Neuronal stem cell (in vitro differentiated cells): ENCODE data around the gene THAP8.

Experiments used
- DNase-seq: peaks from one replicate; pipeline ENCODE4 v3.0.0-alpha.2; 2013; ENCODE audit warnings: low spot score
- H2AFZ ChIP-seq: one replicate; pipeline ENCODE4 v1.6.1; 2013; ENCODE audit warnings: mild to moderate bottlenecking, low read length, inconsistent platforms
- H2AK5ac ChIP-seq: 2 replicates; pipeline ENCODE4 v1.6.1; 2013; ENCODE audit warnings: low read depth, mild to moderate bottlenecking, inconsistent platforms, low read length, moderate library complexity, mixed read lengths
- H2BK120ac ChIP-seq: 2 replicates; pipeline ENCODE4 v1.6.1; 2013; ENCODE audit warnings: low read depth, mild to moderate bottlenecking, inconsistent platforms, low read length, moderate library complexity, mixed read lengths
- H2BK12ac ChIP-seq: one replicate; pipeline ENCODE4 v1.6.1; 2013; ENCODE audit warnings: low read length, inconsistent platforms
- H2BK15ac ChIP-seq: 2 replicates; pipeline ENCODE4 v1.6.1; 2013; ENCODE audit warnings: mild to moderate bottlenecking, low read length, inconsistent platforms, mixed read lengths
- H2BK5ac ChIP-seq: one replicate; pipeline ENCODE4 v1.6.1; 2013; ENCODE audit warnings: inconsistent platforms, mild to moderate bottlenecking, low read length, moderate library complexity
- H3K14ac ChIP-seq: one replicate; pipeline ENCODE4 v1.6.1; 2013; ENCODE audit warnings: low read length, inconsistent platforms
- H3K18ac ChIP-seq: 2 replicates; pipeline ENCODE4 v1.6.1; 2013; ENCODE audit warnings: low read length, inconsistent platforms
- H3K23ac ChIP-seq: 2 replicates; pipeline ENCODE4 v1.6.1; 2013; ENCODE audit warnings: low read depth, mild to moderate bottlenecking, mixed read lengths, low read length, inconsistent platforms; ENCODE audit not compliant: poor library complexity
- H3K27ac ChIP-seq: replicated peaks from 3 replicates; pipeline ENCODE4 v1.5.1; 2013; ENCODE audit warnings: low read length, inconsistent platforms
- H3K27me3 ChIP-seq, 3 experiments: 2 replicates each; pipeline ENCODE4 v1.6.1; 2013; ENCODE audit warnings: low read length in 3 of 3, mild to moderate bottlenecking in 2 of 3, inconsistent platforms in 1 of 3, low read depth in 1 of 3, mixed read lengths in 1 of 3, moderate library complexity in 1 of 3; ENCODE audit not compliant: control insufficient read depth in 3 of 3, insufficient read depth in 3 of 3
- H3K36me3 ChIP-seq, 2 donors: replicated peaks in 1 of 2; 2 replicates each; pipeline ENCODE4 v1.6.1; 2013; ENCODE audit warnings: low read length in 2 of 2; ENCODE audit not compliant: control insufficient read depth in 2 of 2, insufficient read depth in 2 of 2
- H3K4ac ChIP-seq: 2 replicates; pipeline ENCODE4 v1.6.1; 2013; ENCODE audit warnings: inconsistent platforms, mild to moderate bottlenecking, low read length, moderate library complexity
- H3K4me1 ChIP-seq, 2 donors: 1 replicate in 1 of 2; 2 replicates in 1 of 2; pipeline ENCODE4 v1.6.1; 2013; ENCODE audit warnings: low read length in 2 of 2, low read depth in 1 of 2; ENCODE audit not compliant: control insufficient read depth in 2 of 2, insufficient read depth in 1 of 2
- H3K4me2 ChIP-seq: one replicate; pipeline ENCODE4 v1.6.1; 2013; ENCODE audit warnings: mild to moderate bottlenecking, low read length, inconsistent platforms; ENCODE audit not compliant: insufficient read depth, poor library complexity, severe bottlenecking
- H3K4me3 ChIP-seq, 2 donors: 2 replicates each; pipeline ENCODE4 v1.5.1; 2013; ENCODE audit warnings: low read length in 2 of 2, mild to moderate bottlenecking in 2 of 2, inconsistent platforms in 1 of 2, moderate library complexity in 1 of 2
- H3K79me1 ChIP-seq: one replicate; pipeline ENCODE4 v1.6.1; 2013; ENCODE audit warnings: low read depth, mild to moderate bottlenecking, inconsistent platforms, low read length, moderate library complexity
- H3K9ac ChIP-seq: one replicate; pipeline ENCODE4 v1.6.1; 2013; ENCODE audit warnings: mild to moderate bottlenecking, low read depth, low read length, inconsistent platforms; ENCODE audit not compliant: poor library complexity
- H3K9me3 ChIP-seq, 2 donors: replicated peaks in 1 of 2; 2 replicates each; pipeline versions ENCODE3 to v1.6.1; 2013; ENCODE audit warnings: low read length in 2 of 2, mild to moderate bottlenecking in 2 of 2, inconsistent platforms in 1 of 2, low read depth in 1 of 2, mixed read lengths in 1 of 2, moderate library complexity in 1 of 2; ENCODE audit not compliant: control insufficient read depth in 2 of 2, insufficient read depth in 1 of 2
- H4K8ac ChIP-seq: one replicate; pipeline ENCODE4 v1.6.1; 2013; ENCODE audit warnings: low read depth, mild to moderate bottlenecking, inconsistent platforms, low read length, moderate library complexity
- H4K91ac ChIP-seq: one replicate; pipeline ENCODE4 v1.6.1; 2013; ENCODE audit warnings: low read length, low read depth, mild to moderate bottlenecking, inconsistent platforms; ENCODE audit not compliant: poor library complexity
- WGBS, 2 donors: extraction: QIAGEN DNeasy Blood & Tissue Kit; methylation state at CpG; one replicate each; pipeline ENCODE4 v1.1.7; 2013; ENCODE audit warnings: missing lambda C conversion rate in 2 of 2, mixed read lengths in 1 of 2; ENCODE audit not compliant: insufficient read length in 2 of 2, insufficient replicate concordance in 1 of 2; ENCODE audit errors: extremely low coverage in 2 of 2; 5-methylcytosine and 5-hydroxymethylcytosine counted together

Gene THAP8

GRCh38 chr19:36100476-36100875 lies 46.4 kb upstream of the THAP8 start:
- Histone ChIP-seq H2BK12ac (no peak overlapping the region), H3K14ac (no peak overlapping the region), H2BK120ac (no peak overlapping the region), H3K9me3 (no peaks in the 10 kb centered on the region), H3K79me1 (peaks cover 9% of the 10 kb centered on the region), H3K4me3 (no peak overlapping the region), H2AFZ (no peak overlapping the region), H3K23ac (no peak overlapping the region), H4K8ac (no peak overlapping the region), H4K91ac (no peak overlapping the region), H3K27me3 (no peaks in the 10 kb centered on the region), H3K9ac (peak overlapping the region; percentile 34), H3K4ac (no peak overlapping the region), H3K18ac (no peak overlapping the region), H2BK5ac (no peak overlapping the region), H3K36me3 (peaks cover 56 to 94% of the 10 kb centered on the region in 2 donors), H2AK5ac (no peak overlapping the region), H3K27ac (no peak overlapping the region), H2BK15ac (no peak overlapping the region), H3K4me2 (no peak overlapping the region), H3K4me1 (peaks cover 0 to 8% of the 10 kb centered on the region in 2 donors)
- WGBS, 2 donors = no CpG with 5 or more reads among the region's 5 CpGs
- DNase-seq = no peak

- peak overlapping the region; percentile 75 for H2BK5ac ChIP-seq
- DNase-seq = no peak
- no peak overlapping the region for H3K4me2 ChIP-seq
- H3K27ac ChIP-seq = no peak overlapping the region
- peaks cover 49 to 92% of the 10 kb centered on the region in 2 donors for H3K36me3 ChIP-seq
- H3K14ac ChIP-seq = no peak overlapping the region
- H2BK120ac ChIP-seq = no peak overlapping the region
- peak overlapping the region; percentile 65 for H3K23ac ChIP-seq
- no peak overlapping the region for H2BK12ac ChIP-seq
- H3K18ac ChIP-seq = no peak overlapping the region
- H3K9ac ChIP-seq = peak overlapping the region; percentile 44
- H3K4ac ChIP-seq = no peak overlapping the region
- H3K4me1 ChIP-seq = peaks cover 0 to 8% of the 10 kb centered on the region in 2 donors
- no peaks in the 10 kb centered on the region for H3K27me3 ChIP-seq
- H2BK15ac ChIP-seq = no peak overlapping the region
- H4K8ac ChIP-seq = peak overlapping the region; percentile 65
- H4K91ac ChIP-seq = no peak overlapping the region
- peaks cover 6% of the 10 kb centered on the region for H3K79me1 ChIP-seq
- no peaks in the 10 kb centered on the region for H3K9me3 ChIP-seq
- H3K4me3 ChIP-seq = no peak overlapping the region
- WGBS, 2 donors = no CpG with 5 or more reads among the region's 19 CpGs
- no peak overlapping the region for H2AFZ ChIP-seq
- H2AK5ac ChIP-seq = no peak overlapping the region
These were observed 45.2 kb upstream of the THAP8 start for GRCh38 chr19:36099166-36099785.

GRCh38 chr19:36097036-36097435 lies 43.0 kb upstream of the THAP8 start:
- Histone ChIP-seq H2BK5ac (no peak overlapping the region), H2AK5ac (no peak overlapping the region), H3K4ac (no peak overlapping the region), H3K14ac (no peak overlapping the region), H3K9me3 (no peaks in the 10 kb centered on the region), H2BK15ac (no peak overlapping the region), H2BK12ac (no peak overlapping the region), H4K8ac (no peak overlapping the region), H2AFZ (no peak overlapping the region), H3K36me3 (peaks cover 42 to 92% of the 10 kb centered on the region in 2 donors), H3K18ac (no peak overlapping the region), H4K91ac (no peak overlapping the region), H3K79me1 (peaks cover 2% of the 10 kb centered on the region), H3K4me2 (no peak overlapping the region), H3K9ac (no peak overlapping the region), H2BK120ac (no peak overlapping the region), H3K27ac (peak overlapping the region; percentile 43), H3K27me3 (no peaks in the 10 kb centered on the region), H3K4me3 (no peak overlapping the region), H3K4me1 (peaks cover 0 to 8% of the 10 kb centered on the region in 2 donors), H3K23ac (no peak overlapping the region)
- no CpG with 5 or more reads among the region's 6 CpGs for WGBS, 2 donors
- DNase-seq = no peak

- H3K9ac ChIP-seq = no peak overlapping the region
- no peak overlapping the region for H2AK5ac ChIP-seq
- no peak overlapping the region for H2BK15ac ChIP-seq
- H3K27ac ChIP-seq = no peak overlapping the region
- H3K23ac ChIP-seq = no peak overlapping the region
- no peak overlapping the region for H2BK12ac ChIP-seq
- no peak overlapping the region for H4K91ac ChIP-seq
- no peaks in the 10 kb centered on the region for H3K79me1 ChIP-seq
- H3K4me1 ChIP-seq = peaks cover 0 to 8% of the 10 kb centered on the region in 2 donors
- H2BK120ac ChIP-seq = no peak overlapping the region
- H2AFZ ChIP-seq = no peak overlapping the region
- DNase-seq = no peak
- H3K4ac ChIP-seq = no peak overlapping the region
- H3K18ac ChIP-seq = no peak overlapping the region
- peaks cover 42 to 94% of the 10 kb centered on the region in 2 donors for H3K36me3 ChIP-seq
- no peak overlapping the region for H2BK5ac ChIP-seq
- H4K8ac ChIP-seq = no peak overlapping the region
- H3K9me3 ChIP-seq = no peaks in the 10 kb centered on the region
- H3K14ac ChIP-seq = no peak overlapping the region
- no CpG with 5 or more reads among the region's 6 CpGs for WGBS, 2 donors
- peak overlapping the region in 1 of 2 donors; percentile 61 for H3K4me3 ChIP-seq
- no peaks in the 10 kb centered on the region for H3K27me3 ChIP-seq
- H3K4me2 ChIP-seq = no peak overlapping the region
These were observed 39.6 kb upstream of the THAP8 start for GRCh38 chr19:36093687-36094086.
